ENCODE results near the gene ZNF81. TPM values are rescaled to one million over a fixed set of nuclear protein-coding genes. Genes with fewer than 3 reads are reported as not detected.
"Not testable (repeated sequence)": the region's sequence is repeated elsewhere in the genome, so short reads cannot be mapped to it uniquely, and the experiment has no call there.

Gene ZNF81
- total and polyA plus RNA-seq, 4 donors: 5.6 to 13.1 (median 8.4) TPM

- Histone ChIP-seq H3K9me3 (ENCODE audit: control insufficient read depth, insufficient read depth, low read length) (no peaks in the 10 kb centered on the region), H3K4me3 (ENCODE audit: low read depth, low read length) (no peak overlapping the region), H3K27me3 (ENCODE audit: control insufficient read depth, insufficient read depth, low read length) (no peaks in the 10 kb centered on the region), H3K27ac (ENCODE audit: low read depth, low read length) (no peak overlapping the region), H3K36me3 (ENCODE audit: control insufficient read depth, insufficient read depth, low read length) (no peaks in the 10 kb centered on the region), H3K4me1 (ENCODE audit: control insufficient read depth, insufficient read depth, low read length) (no peaks in the 10 kb centered on the region)
- DNase-seq (ENCODE audit: low read depth in 4 of 6, low spot score in 6 of 6): no peak
Observed at GRCh38 chrX:47898024-47898423, 61.3 kb downstream of the ZNF81 start.

- no peak overlapping the region for H3K4me3 ChIP-seq (ENCODE audit: low read depth, low read length)
- no peaks in the 10 kb centered on the region for H3K4me1 ChIP-seq (ENCODE audit: control insufficient read depth, insufficient read depth, low read length)
- H3K9me3 ChIP-seq (ENCODE audit: control insufficient read depth, insufficient read depth, low read length): no peaks in the 10 kb centered on the region
- H3K27me3 ChIP-seq (ENCODE audit: control insufficient read depth, insufficient read depth, low read length): no peaks in the 10 kb centered on the region
- no peak for DNase-seq (ENCODE audit: low read depth in 4 of 6, low spot score in 6 of 6)
- H3K36me3 ChIP-seq (ENCODE audit: control insufficient read depth, insufficient read depth, low read length): no peaks in the 10 kb centered on the region
- 65% methylated on average over 2 of the region's 4 CpGs for WGBS (ENCODE audit: insufficient coverage)
- no peak overlapping the region for H3K27ac ChIP-seq (ENCODE audit: low read depth, low read length)
Observed at GRCh38 chrX:47900833-47901232, 64.1 kb downstream of the ZNF81 start.

DNA sequence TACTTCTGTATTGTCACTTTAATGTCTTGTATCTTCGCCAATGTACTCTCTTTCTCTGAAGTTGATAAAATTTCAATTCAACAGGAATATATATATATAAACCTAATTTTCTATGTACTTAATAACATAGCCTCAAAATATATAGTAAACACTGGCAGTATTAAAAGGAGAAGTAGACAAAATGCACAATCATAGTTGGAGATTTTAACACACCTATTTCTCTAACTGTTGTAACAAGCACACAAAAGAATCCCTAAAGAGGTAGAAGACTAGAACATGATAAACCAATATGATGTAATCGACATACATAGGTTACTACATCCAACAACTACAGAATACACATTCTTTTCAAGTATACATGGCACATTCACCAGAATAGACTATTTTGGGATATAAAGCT is 65.5 kb downstream of the ZNF81 start:
- no peaks in the 10 kb centered on the region for H3K27me3 ChIP-seq (ENCODE audit: control insufficient read depth, insufficient read depth, low read length)
- no peak overlapping the region for H3K27ac ChIP-seq (ENCODE audit: low read depth, low read length)
- H3K4me3 ChIP-seq (ENCODE audit: low read depth, low read length): no peak overlapping the region
- H3K9me3 ChIP-seq (ENCODE audit: control insufficient read depth, insufficient read depth, low read length): no peaks in the 10 kb centered on the region
- no peak for DNase-seq (ENCODE audit: low read depth in 4 of 6, low spot score in 6 of 6)
- WGBS (ENCODE audit: insufficient coverage): no CpG with 5 or more reads among the region's 2 CpGs
- H3K36me3 ChIP-seq (ENCODE audit: control insufficient read depth, insufficient read depth, low read length): no peaks in the 10 kb centered on the region
- no peaks in the 10 kb centered on the region for H3K4me1 ChIP-seq (ENCODE audit: control insufficient read depth, insufficient read depth, low read length)

DNA sequence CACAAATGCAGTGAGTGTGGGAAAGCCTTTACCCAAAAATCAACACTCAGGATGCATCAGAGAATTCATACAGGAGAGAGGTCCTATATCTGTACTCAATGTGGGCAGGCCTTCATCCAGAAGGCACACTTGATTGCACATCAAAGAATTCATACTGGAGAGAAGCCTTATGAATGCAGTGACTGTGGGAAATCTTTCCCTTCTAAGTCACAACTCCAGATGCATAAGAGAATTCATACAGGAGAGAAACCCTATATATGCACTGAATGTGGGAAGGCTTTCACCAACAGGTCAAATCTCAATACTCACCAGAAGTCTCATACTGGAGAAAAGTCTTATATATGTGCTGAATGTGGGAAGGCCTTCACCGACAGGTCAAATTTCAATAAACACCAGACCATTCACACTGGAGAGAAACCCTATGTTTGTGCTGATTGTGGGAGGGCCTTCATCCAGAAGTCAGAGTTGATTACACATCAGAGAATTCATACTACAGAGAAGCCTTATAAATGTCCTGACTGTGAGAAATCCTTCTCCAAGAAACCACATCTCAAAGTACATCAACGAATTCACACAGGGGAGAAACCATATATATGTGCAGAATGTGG is 79.3 kb downstream of the ZNF81 start:
- Histone ChIP-seq H3K4me1 (ENCODE audit: control insufficient read depth, insufficient read depth, low read length) (no peaks in the 10 kb centered on the region), H3K9me3 (ENCODE audit: control insufficient read depth, insufficient read depth, low read length) (peaks cover 3% of the 10 kb centered on the region), H3K27me3 (ENCODE audit: control insufficient read depth, insufficient read depth, low read length) (no peaks in the 10 kb centered on the region), H3K36me3 (ENCODE audit: control insufficient read depth, insufficient read depth, low read length) (no peaks in the 10 kb centered on the region), H3K27ac (ENCODE audit: low read depth, low read length) (no peak overlapping the region), H3K4me3 (ENCODE audit: low read depth, low read length) (no peak overlapping the region)
- no CpG with 5 or more reads among the region's 2 CpGs for WGBS (ENCODE audit: insufficient coverage)
- no peak for DNase-seq (ENCODE audit: low read depth in 4 of 6, low spot score in 6 of 6)

GRCh38 chrX:47918274-47918673 is 81.6 kb downstream of the ZNF81 start:
- H3K4me1 ChIP-seq (ENCODE audit: control insufficient read depth, insufficient read depth, low read length): no peaks in the 10 kb centered on the region
- peaks cover 3% of the 10 kb centered on the region for H3K9me3 ChIP-seq (ENCODE audit: control insufficient read depth, insufficient read depth, low read length)
- no peaks in the 10 kb centered on the region for H3K27me3 ChIP-seq (ENCODE audit: control insufficient read depth, insufficient read depth, low read length)
- H3K36me3 ChIP-seq (ENCODE audit: control insufficient read depth, insufficient read depth, low read length): no peaks in the 10 kb centered on the region
- DNase-seq (ENCODE audit: low read depth in 4 of 6, low spot score in 6 of 6): no peak
- no peak overlapping the region for H3K4me3 ChIP-seq (ENCODE audit: low read depth, low read length)
- no CpG with 5 or more reads among the region's 1 CpG for WGBS (ENCODE audit: insufficient coverage)
- H3K27ac ChIP-seq (ENCODE audit: low read depth, low read length): no peak overlapping the region

GRCh38 chrX:47927212-47927611 is 90.5 kb downstream of the ZNF81 start:
- H3K27me3 ChIP-seq (ENCODE audit: control insufficient read depth, insufficient read depth, low read length): no peaks in the 10 kb centered on the region
- H3K4me3 ChIP-seq (ENCODE audit: low read depth, low read length): no peak overlapping the region
- WGBS (ENCODE audit: insufficient coverage): no CpG with 5 or more reads among the region's 2 CpGs
- H3K27ac ChIP-seq (ENCODE audit: low read depth, low read length): no peak overlapping the region
- no peaks in the 10 kb centered on the region for H3K9me3 ChIP-seq (ENCODE audit: control insufficient read depth, insufficient read depth, low read length)
- H3K36me3 ChIP-seq (ENCODE audit: control insufficient read depth, insufficient read depth, low read length): no peaks in the 10 kb centered on the region
- no peaks in the 10 kb centered on the region for H3K4me1 ChIP-seq (ENCODE audit: control insufficient read depth, insufficient read depth, low read length)
- no peak for DNase-seq (ENCODE audit: low read depth in 4 of 6, low spot score in 6 of 6)

GRCh38 chrX:47931970-47932369 is 95.3 kb downstream of the ZNF81 start:
- not testable (repeated sequence) for DNase-seq (ENCODE audit: low read depth in 4 of 6, low spot score in 6 of 6); H3K27ac ChIP-seq (ENCODE audit: low read depth, low read length); H3K9me3 ChIP-seq (ENCODE audit: control insufficient read depth, insufficient read depth, low read length); H3K27me3 ChIP-seq (ENCODE audit: control insufficient read depth, insufficient read depth, low read length); H3K4me3 ChIP-seq (ENCODE audit: low read depth, low read length); H3K4me1 ChIP-seq (ENCODE audit: control insufficient read depth, insufficient read depth, low read length); H3K36me3 ChIP-seq (ENCODE audit: control insufficient read depth, insufficient read depth, low read length)
- no CpG with 5 or more reads among the region's 3 CpGs for WGBS (ENCODE audit: insufficient coverage)

DNA sequence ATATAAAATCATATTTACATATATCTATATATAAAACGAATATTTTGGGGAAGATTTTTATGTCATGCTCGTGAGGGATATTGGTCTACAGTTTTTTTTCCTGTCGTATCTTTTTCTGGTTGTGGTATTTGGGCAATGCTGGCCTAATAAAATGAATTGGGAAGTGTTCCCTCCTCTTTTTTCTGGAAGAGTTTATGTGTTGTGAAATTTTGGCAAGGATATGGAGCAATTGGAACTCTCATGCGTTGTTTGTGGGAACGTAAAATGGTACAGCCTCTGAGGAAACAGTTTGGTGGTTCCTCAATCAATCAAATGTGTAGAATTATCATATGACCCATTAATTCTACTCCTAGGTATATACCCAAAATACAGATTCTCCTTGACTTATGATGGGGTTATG is 97.2 kb downstream of the ZNF81 start:
- Histone ChIP-seq H3K27ac (ENCODE audit: low read depth, low read length) (no peak overlapping the region), H3K4me1 (ENCODE audit: control insufficient read depth, insufficient read depth, low read length) (no peaks in the 10 kb centered on the region), H3K36me3 (ENCODE audit: control insufficient read depth, insufficient read depth, low read length) (no peaks in the 10 kb centered on the region), H3K4me3 (ENCODE audit: low read depth, low read length) (no peak overlapping the region), H3K9me3 (ENCODE audit: control insufficient read depth, insufficient read depth, low read length) (no peaks in the 10 kb centered on the region), H3K27me3 (ENCODE audit: control insufficient read depth, insufficient read depth, low read length) (no peaks in the 10 kb centered on the region)
- no peak for DNase-seq (ENCODE audit: low read depth in 4 of 6, low spot score in 6 of 6)
- 60% methylated on average over 1 of the region's 5 CpGs for WGBS (ENCODE audit: insufficient coverage)

GRCh38 chrX:47936224-47936939 is 99.7 kb downstream of the ZNF81 start:
- 45% methylated on average over 10 of the region's 15 CpGs for WGBS (ENCODE audit: insufficient coverage)
- Histone ChIP-seq H3K9me3 (ENCODE audit: control insufficient read depth, insufficient read depth, low read length) (no peaks in the 10 kb centered on the region), H3K27ac (ENCODE audit: low read depth, low read length) (no peak overlapping the region), H3K4me3 (ENCODE audit: low read depth, low read length) (no peak overlapping the region), H3K36me3 (ENCODE audit: control insufficient read depth, insufficient read depth, low read length) (no peaks in the 10 kb centered on the region), H3K4me1 (ENCODE audit: control insufficient read depth, insufficient read depth, low read length) (no peaks in the 10 kb centered on the region), H3K27me3 (ENCODE audit: control insufficient read depth, insufficient read depth, low read length) (no peaks in the 10 kb centered on the region)
- DNase-seq (ENCODE audit: low read depth in 4 of 6, low spot score in 6 of 6): peak in 4 of 6 donors; percentile 4 to 43 (median 18)

DNA sequence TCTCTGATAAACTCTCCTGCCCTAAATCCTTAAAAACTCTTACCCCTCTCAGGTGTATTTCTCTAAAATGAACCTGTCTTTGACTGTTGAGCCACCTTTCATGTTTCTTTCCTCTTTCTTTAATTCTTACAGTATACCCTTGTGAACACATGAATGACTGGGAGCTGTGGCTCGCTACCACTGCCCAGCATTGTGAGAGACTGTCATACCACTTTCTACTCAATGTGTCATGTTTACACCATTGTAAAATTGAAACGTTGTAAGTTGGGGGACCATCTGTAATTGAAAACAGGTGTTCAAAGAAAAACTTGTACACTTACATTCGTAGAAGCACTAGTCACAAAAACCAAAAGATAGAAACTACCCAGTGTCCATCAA is 100.2 kb downstream of the ZNF81 start:
- no peaks in the 10 kb centered on the region for H3K27me3 ChIP-seq (ENCODE audit: control insufficient read depth, insufficient read depth, low read length)
- no peaks in the 10 kb centered on the region for H3K9me3 ChIP-seq (ENCODE audit: control insufficient read depth, insufficient read depth, low read length)
- H3K36me3 ChIP-seq (ENCODE audit: control insufficient read depth, insufficient read depth, low read length): no peaks in the 10 kb centered on the region
- H3K4me1 ChIP-seq (ENCODE audit: control insufficient read depth, insufficient read depth, low read length): no peaks in the 10 kb centered on the region
- DNase-seq (ENCODE audit: low read depth in 4 of 6, low spot score in 6 of 6): no peak
- no peak overlapping the region for H3K4me3 ChIP-seq (ENCODE audit: low read depth, low read length)
- H3K27ac ChIP-seq (ENCODE audit: low read depth, low read length): no peak overlapping the region
- no CpG with 5 or more reads among the region's 3 CpGs for WGBS (ENCODE audit: insufficient coverage)

Data from spinal cord (tissue), 10 donors.